Activated CD8-positive, alpha-beta memory T cell treated with anti-CD3 and anti-CD28 coated beads for 48 hours (primary cell): ENCODE measurements around the gene ATP5ME.
A peak's percentile ranks its signal among the peaks of the same experiment; 100 is the strongest.
"Not testable (repeated sequence)": the region's sequence is repeated elsewhere in the genome, so short reads cannot be mapped to it uniquely, and the experiment has no call there.

Experiments
- DNase-seq, 3 experiments: peaks; one replicate each; pipeline ENCODE4 v3.0.0-alpha.2; 2020; ENCODE audit warnings: low read depth in 2 of 3, low spot score in 2 of 3

Gene ATP5ME

GRCh38 chr4:705278-706082 is 31.4 kb upstream of the ATP5ME start, which contains the start of gene PCGF3:
Gene PCGF3, plus strand, starts transcription at chr4:705832. Its CDS starts 27,849 bp downstream, at chr4:733681.
- DNase-seq: peak; percentile 94 to 97 (median 97)

GRCh38 chr4:704971-705277 is 30.8 kb upstream of the ATP5ME start:
- DNase-seq: no peak

- no peak for DNase-seq
These were observed 30.3 kb upstream of the ATP5ME start for GRCh38 chr4:704198-704891.

- DNase-seq: no peak
These were observed 29.5 kb upstream of the ATP5ME start for GRCh38 chr4:703336-704197.

- no peak for DNase-seq
These were observed 28.6 kb upstream of the ATP5ME start for GRCh38 chr4:702618-703048.

GRCh38 chr4:700587-701264 is 26.6 kb upstream of the ATP5ME start:
- no peak for DNase-seq

GRCh38 chr4:699816-700580 is 25.9 kb upstream of the ATP5ME start:
- DNase-seq: no peak

GRCh38 chr4:694341-694940 is 20.4 kb upstream of the ATP5ME start:
- not testable (repeated sequence) for DNase-seq

- DNase-seq: no peak
These were observed 18.9 kb upstream of the ATP5ME start for GRCh38 chr4:692771-693554.

- DNase-seq: no peak
These were observed 15.6 kb upstream of the ATP5ME start for GRCh38 chr4:689723-690122.

- no peak for DNase-seq
These were observed 15.0 kb upstream of the ATP5ME start, which contains the start of gene SLC49A3 for GRCh38 chr4:688854-689681. Gene SLC49A3, minus strand, starts transcription at chr4:689151. Its CDS starts 24 bp downstream, at chr4:689127.

GRCh38 chr4:687971-688853 is 14.1 kb upstream of the ATP5ME start:
- DNase-seq: no peak

- no peak for DNase-seq
These were observed 13.2 kb upstream of the ATP5ME start for GRCh38 chr4:687048-687970.

GRCh38 chr4:686413-687040 is 12.5 kb upstream of the ATP5ME start:
- DNase-seq: no peak

- DNase-seq: no peak
These were observed 11.8 kb upstream of the ATP5ME start for GRCh38 chr4:685679-686412.
